Transverse colon (tissue), 4 donors: ENCODE results near the gene ZRANB3. TPM values are rescaled to one million over a fixed set of nuclear protein-coding genes. Genes with fewer than 3 reads are reported as not detected.
"Not testable (repeated sequence)": the region's sequence is repeated elsewhere in the genome, so short reads cannot be mapped to it uniquely, and the experiment has no call there.

Experiments
- DNase-seq: peaks from one replicate; pipeline ENCODE4 v3.0.0-alpha.2; 2019
- H3K27ac ChIP-seq, 4 donors: fragments of 200-600 bp; sonication (generic); 2 replicates each; pipeline ENCODE4 v1.5.1; 2016 to 2018; ENCODE audit warnings: inconsistent platforms in 4 of 4
- H3K27me3 ChIP-seq: fragments of 200-600 bp; sonication (generic); 2 replicates; pipeline ENCODE4 v1.5.1; 2017; ENCODE audit warnings: inconsistent platforms
- H3K36me3 ChIP-seq, 4 donors: fragments of 200-600 bp; sonication (generic); 2 replicates each; pipeline ENCODE4 v1.5.1; 2017 to 2019; ENCODE audit warnings: inconsistent platforms in 4 of 4
- H3K4me1 ChIP-seq, 4 donors: fragments of 200-600 bp; sonication (generic); 2 replicates each; pipeline ENCODE4 v1.5.1; 2017 to 2020; ENCODE audit warnings: inconsistent platforms in 4 of 4
- H3K4me3 ChIP-seq, 4 donors: fragments of 200-600 bp; sonication (generic); 1 replicate in 1 of 4; 2 replicates in 3 of 4; pipeline versions ENCODE4 v1.5.1 to v1.6.1; 2017 to 2019; ENCODE audit warnings: inconsistent platforms in 4 of 4
- H3K9me3 ChIP-seq, 2 donors: fragments of 200-600 bp; sonication (generic); 2 replicates each; pipeline ENCODE4 v1.5.1; 2017 to 2019; ENCODE audit warnings: inconsistent platforms in 2 of 2
- EP300 ChIP-seq: sonication (generic); formaldehyde crosslinking; IDR thresholded peaks from one replicate; pipeline ENCODE4 v1.6.1; 2017; ENCODE audit warnings: antibody characterized with exemption, low read depth
- POLR2A ChIP-seq: fragments of 450-650 bp; IDR thresholded peaks from one replicate; pipeline ENCODE4 v1.6.1; 2016; ENCODE audit warnings: antibody characterized with exemption, mild to moderate bottlenecking, moderate library complexity
- POLR2AphosphoS5 ChIP-seq, 3 donors: sonication (generic); formaldehyde crosslinking; IDR thresholded peaks; one replicate each; pipeline ENCODE4 v1.6.1; 2016; ENCODE audit warnings: antibody characterized with exemption in 3 of 3
- WGBS, 2 donors: methylation state at CpG; one replicate each; pipeline ENCODE4 v1.1.5; 2018; ENCODE audit warnings: low coverage in 1 of 2; 5-methylcytosine and 5-hydroxymethylcytosine counted together
- in situ Hi-C, 4 donors: fragments of 200-750 bp; cut with MboI; loops; one replicate each; pipeline versions ENCODE4 v1.15.0 to v1.15.1; 2017; ENCODE audit warnings: low sequenced_read_pairs in 3 of 4, low pct_ligation_motif_present in 1 of 4, low pct_unique_long_range_greater_than_20kb in 1 of 4
- intact Hi-C: fragments of 100-400 bp; cut with DNase I; formaldehyde crosslinking; loops from one replicate; pipeline ENCODE4 v1.15.1; 2023; ENCODE audit warnings: low total_unique reads
- total RNA-seq, 4 donors: library from RNA; depleted of rRNA; stranded (reverse); fragments of >200 nt; gene quantifications; one replicate each; pipeline ENCODE4 v1.1.0, GENCODE V29; 2016
- TF ChIP-seq, protein P1 (sequence below), 5 experiments: fragments of 200-600 bp in 3 of 5; fragments of 450-650 bp in 2 of 5; sonication (generic) in 3 of 5; IDR thresholded peaks; 1 replicate in 2 of 5; 2 replicates in 3 of 5; pipeline ENCODE4 v1.5.1; 2016 to 2017; ENCODE audit warnings: antibody characterized with exemption in 5 of 5, inconsistent platforms in 3 of 5, mild to moderate bottlenecking in 2 of 5, moderate library complexity in 1 of 5

The ZRANB3 gene
- total RNA-seq, 4 donors from 2014 or later: 0.37 to 3.0 (median 1.6) TPM

- H3K4me3 ChIP-seq: no peak overlapping the region
- 90 to 94% methylated on average over 5 of the region's 5 CpGs for WGBS, 2 donors
- TF ChIP-seq POLR2A (no peak), EP300 (no peak), POLR2AphosphoS5 (IDR thresholded peaks at IDR 0.05) (no peak)
- TF ChIP-seq, protein P1, sequence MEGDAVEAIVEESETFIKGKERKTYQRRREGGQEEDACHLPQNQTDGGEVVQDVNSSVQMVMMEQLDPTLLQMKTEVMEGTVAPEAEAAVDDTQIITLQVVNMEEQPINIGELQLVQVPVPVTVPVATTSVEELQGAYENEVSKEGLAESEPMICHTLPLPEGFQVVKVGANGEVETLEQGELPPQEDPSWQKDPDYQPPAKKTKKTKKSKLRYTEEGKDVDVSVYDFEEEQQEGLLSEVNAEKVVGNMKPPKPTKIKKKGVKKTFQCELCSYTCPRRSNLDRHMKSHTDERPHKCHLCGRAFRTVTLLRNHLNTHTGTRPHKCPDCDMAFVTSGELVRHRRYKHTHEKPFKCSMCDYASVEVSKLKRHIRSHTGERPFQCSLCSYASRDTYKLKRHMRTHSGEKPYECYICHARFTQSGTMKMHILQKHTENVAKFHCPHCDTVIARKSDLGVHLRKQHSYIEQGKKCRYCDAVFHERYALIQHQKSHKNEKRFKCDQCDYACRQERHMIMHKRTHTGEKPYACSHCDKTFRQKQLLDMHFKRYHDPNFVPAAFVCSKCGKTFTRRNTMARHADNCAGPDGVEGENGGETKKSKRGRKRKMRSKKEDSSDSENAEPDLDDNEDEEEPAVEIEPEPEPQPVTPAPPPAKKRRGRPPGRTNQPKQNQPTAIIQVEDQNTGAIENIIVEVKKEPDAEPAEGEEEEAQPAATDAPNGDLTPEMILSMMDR (IDR thresholded peaks at IDR 0.05): no peak
- H3K36me3 ChIP-seq: no peaks in the 10 kb centered on the region
- in situ Hi-C loops (no loop called here), intact Hi-C loops (no loop called here)
- no peaks in the 10 kb centered on the region for H3K27me3 ChIP-seq
- H3K9me3 ChIP-seq: no peaks in the 10 kb centered on the region
- no peak for DNase-seq
- H3K27ac ChIP-seq: no peak overlapping the region
- H3K4me1 ChIP-seq: no peaks in the 10 kb centered on the region
Measured at GRCh38 chr2:135551356-135551755, 20.3 kb upstream of the ZRANB3 start.

DNA sequence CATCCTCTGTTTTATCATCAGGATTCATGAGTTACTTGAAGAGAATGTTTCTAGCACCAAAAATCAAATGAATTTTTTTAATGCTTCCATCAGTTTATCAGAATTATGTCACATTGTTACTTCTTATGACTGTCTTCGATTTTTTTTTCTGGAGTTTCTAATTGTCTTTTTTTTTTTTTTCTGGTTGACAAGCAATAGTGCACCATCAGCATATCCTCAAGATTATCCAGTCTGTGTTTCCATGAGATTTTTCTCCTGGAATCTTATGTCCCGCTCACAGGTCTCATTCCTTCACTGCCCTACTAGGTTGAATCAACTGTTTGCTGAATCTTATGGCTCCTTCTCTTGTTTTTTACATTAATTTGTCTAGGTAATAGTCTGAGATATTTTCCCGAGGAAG is 16.3 kb upstream of the ZRANB3 start:
- no peak for TF ChIP-seq POLR2AphosphoS5 (IDR thresholded peaks at IDR 0.05)
- TF ChIP-seq POLR2A: no peak
- TF ChIP-seq, protein P1 (IDR thresholded peaks at IDR 0.05): no peak
- TF ChIP-seq EP300: no peak
- WGBS, 2 donors: 93 to 97% methylated on average over 3 of the region's 3 CpGs
- in situ Hi-C loops: no loop called here
- H3K27ac ChIP-seq: no peak overlapping the region
- no peak overlapping the region for H3K4me3 ChIP-seq
- no peaks in the 10 kb centered on the region for H3K4me1 ChIP-seq
- H3K36me3 ChIP-seq: no peaks in the 10 kb centered on the region
- no peak for DNase-seq
- intact Hi-C loops: no loop called here
- H3K9me3 ChIP-seq: no peaks in the 10 kb centered on the region
- no peaks in the 10 kb centered on the region for H3K27me3 ChIP-seq

DNA sequence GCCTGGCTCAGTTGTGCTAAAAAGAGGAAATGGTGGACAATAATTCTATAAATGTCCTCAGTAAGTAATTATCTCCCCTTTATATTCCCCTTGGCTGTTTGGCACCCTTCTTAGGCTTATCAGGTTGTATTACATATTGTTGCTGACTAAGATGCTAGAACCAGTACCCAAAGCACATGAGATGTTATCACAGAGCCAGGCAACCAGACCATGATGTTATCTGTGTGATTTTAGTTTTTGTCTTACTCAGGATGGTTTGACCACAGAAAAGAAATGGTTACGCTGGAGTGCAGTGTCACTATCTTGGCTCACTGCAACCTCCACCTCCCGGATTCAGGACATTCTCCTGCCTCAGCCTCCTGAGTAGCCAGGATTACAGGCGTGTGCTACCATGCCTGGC is 15.4 kb upstream of the ZRANB3 start:
- in situ Hi-C loops (no loop called here), intact Hi-C loops (no loop called here)
- Histone ChIP-seq H3K36me3 (no peaks in the 10 kb centered on the region), H3K4me1 (no peaks in the 10 kb centered on the region), H3K4me3 (no peak overlapping the region), H3K9me3 (no peaks in the 10 kb centered on the region), H3K27me3 (no peaks in the 10 kb centered on the region), H3K27ac (no peak overlapping the region)
- WGBS, 2 donors: 89 to 94% methylated on average over 3 of the region's 3 CpGs
- no peak for DNase-seq
- TF ChIP-seq POLR2AphosphoS5 (IDR thresholded peaks at IDR 0.05): no peak
- no peak for TF ChIP-seq POLR2A
- TF ChIP-seq EP300: no peak
- TF ChIP-seq, protein P1 (IDR thresholded peaks at IDR 0.05): no peak

DNA sequence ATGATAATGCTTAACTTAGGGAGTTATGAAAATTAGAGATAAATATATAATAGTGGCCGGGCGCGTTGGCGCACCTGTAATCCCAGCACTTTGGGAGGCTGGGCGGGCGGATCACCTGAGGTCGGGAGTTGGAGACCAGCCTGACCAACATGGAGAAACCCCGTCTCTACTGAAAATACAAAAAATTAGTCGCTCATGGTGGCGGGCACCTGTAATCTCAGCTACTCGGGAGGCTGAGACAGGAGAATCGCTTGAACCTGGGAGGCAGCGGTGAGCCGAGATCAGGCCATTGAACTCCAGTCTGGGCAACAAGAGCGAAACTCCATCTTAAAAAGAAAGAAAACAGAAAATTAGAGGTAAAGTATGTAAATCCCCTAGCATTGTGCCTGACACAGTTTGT is 2.5 kb upstream of the ZRANB3 start:
- peaks cover 0 to 22% (median 11%) of the 10 kb centered on the region in 4 donors for H3K4me1 ChIP-seq
- 96 to 98% methylated on average over 9 to 15 of the region's 15 CpGs for WGBS, 2 donors
- in situ Hi-C loops: loop anchor here in 1 of 4 donors (10.0 kb wide), 1 partner anchor 211 kb away; the partner anchor contains the start of gene UBXN4
- intact Hi-C loops, H3K9me3 ChIP-seq, DNase-seq, H3K27me3 ChIP-seq, H3K27ac ChIP-seq, H3K4me3 ChIP-seq, H3K36me3 ChIP-seq: not testable (repeated sequence)

DNA sequence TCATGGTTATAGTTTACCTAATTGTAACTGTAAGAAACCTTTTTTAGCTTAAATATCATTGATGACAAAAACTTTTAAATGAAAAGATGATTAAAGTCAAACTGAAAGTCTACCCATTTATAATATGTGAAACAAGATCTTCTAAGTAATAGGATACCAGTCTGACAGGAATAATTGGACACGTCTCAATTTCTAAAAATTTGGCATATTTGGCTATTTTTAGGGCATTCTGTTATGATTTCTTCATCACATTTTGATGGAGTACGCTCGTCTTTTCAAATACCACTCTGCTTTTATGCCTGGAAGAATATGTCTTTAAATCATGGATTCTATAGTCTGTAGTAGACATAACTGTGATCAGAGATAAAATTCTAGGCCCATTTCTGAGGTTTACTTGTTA is 1.6 kb upstream of the ZRANB3 start:
- no peaks in the 10 kb centered on the region for H3K36me3 ChIP-seq
- no peak for DNase-seq
- no peaks in the 10 kb centered on the region for H3K27me3 ChIP-seq
- intact Hi-C loops: no loop called here
- in situ Hi-C loops: loop anchor here in 1 of 4 donors (10.0 kb wide), 1 partner anchor 212 kb away; the partner anchor contains the start of gene UBXN4
- H3K27ac ChIP-seq: peak overlapping the region in 2 of 4 donors; percentile 92 to 94
- H3K4me1 ChIP-seq: peaks cover 0 to 22% (median 11%) of the 10 kb centered on the region in 4 donors
- TF ChIP-seq EP300: no peak
- TF ChIP-seq POLR2A: no peak
- no peak for TF ChIP-seq POLR2AphosphoS5 (IDR thresholded peaks at IDR 0.05)
- TF ChIP-seq, protein P1 (IDR thresholded peaks at IDR 0.05): no peak
- H3K4me3 ChIP-seq: peak overlapping the region in 2 of 4 donors; percentile 78 to 93
- WGBS, 2 donors: 56 to 58% methylated on average over 3 of the region's 3 CpGs
- H3K9me3 ChIP-seq: no peaks in the 10 kb centered on the region
